ENCODE results near the gene TMOD4. TPM values are rescaled to one million over a fixed set of nuclear protein-coding genes. Genes with fewer than 3 reads are reported as not detected.

The TMOD4 gene
- total and polyA plus RNA-seq, 9 of the 15 experiments (the other 6 are each of a cell fraction or from before 2014, with no cell fraction given): 0.18 to 1.8 (median 1.1) TPM; not detected in 1

DNA sequence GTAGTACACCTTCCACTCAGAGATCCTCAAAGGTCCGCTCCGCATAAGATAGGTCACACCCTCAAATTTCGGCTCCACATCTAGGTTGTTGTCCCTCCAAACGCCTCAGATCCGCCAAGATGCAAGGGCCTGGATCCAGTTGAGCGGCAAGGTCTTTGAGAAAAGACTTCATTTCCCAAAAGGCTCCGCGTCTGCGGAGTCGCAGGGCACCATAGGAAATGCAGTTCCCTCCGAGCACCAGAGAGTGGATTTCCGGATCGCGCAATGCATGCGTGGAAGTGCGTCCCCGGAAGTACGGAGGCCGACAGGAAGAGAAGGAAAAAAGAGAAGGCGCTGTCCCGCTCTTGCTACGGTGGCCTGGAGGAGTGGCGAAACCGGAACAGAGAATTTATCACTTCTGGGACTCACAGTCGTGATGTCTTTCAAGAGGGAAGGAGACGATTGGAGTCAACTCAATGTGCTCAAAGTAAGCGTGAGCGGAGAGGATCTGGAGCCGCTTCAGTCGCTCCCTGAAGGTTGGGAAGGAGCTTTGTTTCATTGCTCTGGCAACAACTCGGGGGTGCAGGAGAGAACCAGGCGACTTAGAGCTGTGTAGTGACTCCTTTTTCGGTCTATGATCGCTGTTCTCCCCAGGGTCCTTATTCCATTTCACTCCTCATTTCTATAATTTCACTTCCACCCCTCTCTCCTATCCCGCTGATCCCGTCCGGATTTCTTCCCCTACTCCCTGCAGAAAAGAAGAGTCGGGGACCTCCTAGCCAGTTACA is 9.9 kb downstream of the TMOD4 start, which contains the start of the genes LYSMD1 and SCNM1 (continued):
- TF ChIP-seq, protein P1, sequence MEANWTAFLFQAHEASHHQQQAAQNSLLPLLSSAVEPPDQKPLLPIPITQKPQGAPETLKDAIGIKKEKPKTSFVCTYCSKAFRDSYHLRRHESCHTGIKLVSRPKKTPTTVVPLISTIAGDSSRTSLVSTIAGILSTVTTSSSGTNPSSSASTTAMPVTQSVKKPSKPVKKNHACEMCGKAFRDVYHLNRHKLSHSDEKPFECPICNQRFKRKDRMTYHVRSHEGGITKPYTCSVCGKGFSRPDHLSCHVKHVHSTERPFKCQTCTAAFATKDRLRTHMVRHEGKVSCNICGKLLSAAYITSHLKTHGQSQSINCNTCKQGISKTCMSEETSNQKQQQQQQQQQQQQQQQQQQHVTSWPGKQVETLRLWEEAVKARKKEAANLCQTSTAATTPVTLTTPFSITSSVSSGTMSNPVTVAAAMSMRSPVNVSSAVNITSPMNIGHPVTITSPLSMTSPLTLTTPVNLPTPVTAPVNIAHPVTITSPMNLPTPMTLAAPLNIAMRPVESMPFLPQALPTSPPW (CRISPR knock-in tag; IDR thresholded peaks at IDR 0.05): peak; percentile 46
- peak; percentile 50; the same call in 1 of the 2 replicates for TF ChIP-seq RFX1 (IDR thresholded peaks at IDR 0.05)
- TF ChIP-seq ELF1 (tag; IDR thresholded peaks at IDR 0.05): peak; percentile 100
- peak; percentile 39; the same call in 1 of the 2 replicates for TF ChIP-seq KLF6 (CRISPR knock-in tag; IDR thresholded peaks at IDR 0.05; ENCODE audit: borderline replicate concordance)
- no peak for TF ChIP-seq PHTF2 (CRISPR knock-in tag; IDR thresholded peaks at IDR 0.05)
- TF ChIP-seq ZNF668 (CRISPR knock-in tag; IDR thresholded peaks at IDR 0.05): 0 out of 2 replicates have a peak, but pooled peaks have one; percentile 17
- peak; percentile 98 for TF ChIP-seq XRCC5 (IDR thresholded peaks at IDR 0.05; ENCODE audit: low read depth, low read length)
- peak; percentile 11; the same call in 1 of the 2 replicates for TF ChIP-seq PML (IDR thresholded peaks at IDR 0.05; ENCODE audit: low read length)
- peak; percentile 87 for TF ChIP-seq ZNF175 (CRISPR knock-in tag; IDR thresholded peaks at IDR 0.05; ENCODE audit: low read depth)
- TF ChIP-seq ZKSCAN1 (IDR thresholded peaks at IDR 0.05; ENCODE audit: low read depth, low read length): peak; percentile 25; the same call in 1 of the 2 replicates
- peak in 1 of 2 experiments; percentile 73; a peak in 2 of 4 replicates for TF ChIP-seq HDAC1 (IDR thresholded peaks at IDR 0.05)
- no peak for TF ChIP-seq CBX8 (IDR thresholded peaks at IDR 0.05; ENCODE audit: borderline replicate concordance, extremely low read depth, low read depth, low read length, poor library complexity, severe bottlenecking)
- TF ChIP-seq, protein P2, sequence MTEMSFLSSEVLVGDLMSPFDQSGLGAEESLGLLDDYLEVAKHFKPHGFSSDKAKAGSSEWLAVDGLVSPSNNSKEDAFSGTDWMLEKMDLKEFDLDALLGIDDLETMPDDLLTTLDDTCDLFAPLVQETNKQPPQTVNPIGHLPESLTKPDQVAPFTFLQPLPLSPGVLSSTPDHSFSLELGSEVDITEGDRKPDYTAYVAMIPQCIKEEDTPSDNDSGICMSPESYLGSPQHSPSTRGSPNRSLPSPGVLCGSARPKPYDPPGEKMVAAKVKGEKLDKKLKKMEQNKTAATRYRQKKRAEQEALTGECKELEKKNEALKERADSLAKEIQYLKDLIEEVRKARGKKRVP (CRISPR knock-in tag; IDR thresholded peaks at IDR 0.05): no peak
- peak; percentile 95 for TF ChIP-seq NR2C1 (IDR thresholded peaks at IDR 0.05)
- peak; percentile 96 for TF ChIP-seq NR2C1 (tag; IDR thresholded peaks at IDR 0.05)
- peak; percentile 60 for TF ChIP-seq CTBP1 (IDR thresholded peaks at IDR 0.05; ENCODE audit: borderline replicate concordance)
- TF ChIP-seq GABPA (tag; conservative IDR thresholded peaks at IDR 0.05; ENCODE audit: low read depth): peak; percentile 98
- TF ChIP-seq, protein P3, sequence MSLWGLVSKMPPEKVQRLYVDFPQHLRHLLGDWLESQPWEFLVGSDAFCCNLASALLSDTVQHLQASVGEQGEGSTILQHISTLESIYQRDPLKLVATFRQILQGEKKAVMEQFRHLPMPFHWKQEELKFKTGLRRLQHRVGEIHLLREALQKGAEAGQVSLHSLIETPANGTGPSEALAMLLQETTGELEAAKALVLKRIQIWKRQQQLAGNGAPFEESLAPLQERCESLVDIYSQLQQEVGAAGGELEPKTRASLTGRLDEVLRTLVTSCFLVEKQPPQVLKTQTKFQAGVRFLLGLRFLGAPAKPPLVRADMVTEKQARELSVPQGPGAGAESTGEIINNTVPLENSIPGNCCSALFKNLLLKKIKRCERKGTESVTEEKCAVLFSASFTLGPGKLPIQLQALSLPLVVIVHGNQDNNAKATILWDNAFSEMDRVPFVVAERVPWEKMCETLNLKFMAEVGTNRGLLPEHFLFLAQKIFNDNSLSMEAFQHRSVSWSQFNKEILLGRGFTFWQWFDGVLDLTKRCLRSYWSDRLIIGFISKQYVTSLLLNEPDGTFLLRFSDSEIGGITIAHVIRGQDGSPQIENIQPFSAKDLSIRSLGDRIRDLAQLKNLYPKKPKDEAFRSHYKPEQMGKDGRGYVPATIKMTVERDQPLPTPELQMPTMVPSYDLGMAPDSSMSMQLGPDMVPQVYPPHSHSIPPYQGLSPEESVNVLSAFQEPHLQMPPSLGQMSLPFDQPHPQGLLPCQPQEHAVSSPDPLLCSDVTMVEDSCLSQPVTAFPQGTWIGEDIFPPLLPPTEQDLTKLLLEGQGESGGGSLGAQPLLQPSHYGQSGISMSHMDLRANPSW (CRISPR knock-in tag; IDR thresholded peaks at IDR 0.05): peak; percentile 86; the same call in 1 of the 2 replicates
- TF ChIP-seq ZZZ3 (IDR thresholded peaks at IDR 0.05): peak; percentile 77
- TF ChIP-seq KLF16 (IDR thresholded peaks at IDR 0.05): peak; percentile 100
- TF ChIP-seq, protein P4, sequence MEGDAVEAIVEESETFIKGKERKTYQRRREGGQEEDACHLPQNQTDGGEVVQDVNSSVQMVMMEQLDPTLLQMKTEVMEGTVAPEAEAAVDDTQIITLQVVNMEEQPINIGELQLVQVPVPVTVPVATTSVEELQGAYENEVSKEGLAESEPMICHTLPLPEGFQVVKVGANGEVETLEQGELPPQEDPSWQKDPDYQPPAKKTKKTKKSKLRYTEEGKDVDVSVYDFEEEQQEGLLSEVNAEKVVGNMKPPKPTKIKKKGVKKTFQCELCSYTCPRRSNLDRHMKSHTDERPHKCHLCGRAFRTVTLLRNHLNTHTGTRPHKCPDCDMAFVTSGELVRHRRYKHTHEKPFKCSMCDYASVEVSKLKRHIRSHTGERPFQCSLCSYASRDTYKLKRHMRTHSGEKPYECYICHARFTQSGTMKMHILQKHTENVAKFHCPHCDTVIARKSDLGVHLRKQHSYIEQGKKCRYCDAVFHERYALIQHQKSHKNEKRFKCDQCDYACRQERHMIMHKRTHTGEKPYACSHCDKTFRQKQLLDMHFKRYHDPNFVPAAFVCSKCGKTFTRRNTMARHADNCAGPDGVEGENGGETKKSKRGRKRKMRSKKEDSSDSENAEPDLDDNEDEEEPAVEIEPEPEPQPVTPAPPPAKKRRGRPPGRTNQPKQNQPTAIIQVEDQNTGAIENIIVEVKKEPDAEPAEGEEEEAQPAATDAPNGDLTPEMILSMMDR (IDR thresholded peaks at IDR 0.05 in 2 of 3, conservative IDR thresholded peaks at IDR 0.05 in 1 of 3; ENCODE audit: insufficient read depth in 2 of 3, low read depth in 1 of 3, low read length in 3 of 3): peak in 1 of 3 experiments; percentile 2; a peak in 1 of 6 replicates
- TF ChIP-seq ZEB2 (IDR thresholded peaks at IDR 0.05): 0 out of 2 replicates have a peak, but pooled peaks have one; percentile 10
